ENCODE measurements around the gene COX20. TPM values are rescaled to one million over a fixed set of nuclear protein-coding genes. Genes with fewer than 3 reads are reported as not detected.
A peak's percentile ranks its signal among the peaks of the same experiment; 100 is the strongest.

Gene COX20
- polyA plus RNA-seq, 2 of the 4 experiments (the other 2 are of a cell fraction) = 65.4 to 74.6 TPM

- CTCF ChIA-PET = interaction anchor here (1.0 to 3.3 kb wide), 3 partner anchors 12 to 192 kb away, joined by 3 to 14 read pairs (median 3); no protein-coding TSS in a partner anchor
- no peaks in the 10 kb centered on the region for H3K9me3 ChIP-seq
- peaks cover 16% of the 10 kb centered on the region; the same call in 2 of the 3 replicates for H3K4me1 ChIP-seq
- H3K4me2 ChIP-seq = no peak overlapping the region
- TF ChIP-seq CBX8 (IDR thresholded peaks at IDR 0.05) (no peak), POLR2AphosphoS2 (conservative IDR thresholded peaks at IDR 0.05; ENCODE audit: low read length) (peak; percentile 38; the same call in 1 of the 2 replicates)
- no peak for DNase-seq (ENCODE audit: low read depth in 1 of 2, low spot score in 1 of 2)
- POLR2A ChIA-PET = interaction anchor here (1.0 to 1.8 kb wide), 5 partner anchors 9 to 192 kb away, joined by 3 to 6 read pairs (median 4); partner anchors contain the start of gene COX20
- no peak overlapping the region for H3K4me3 ChIP-seq
- H3K27ac ChIP-seq = no peak overlapping the region
- 84% methylated on average over 3 of the region's 3 CpGs for WGBS (ENCODE audit: missing lambda C conversion rate)
- FAIRE-seq = no peak
- ATAC-seq = peak in 1 of 2 experiments; percentile 3; a peak in 2 of 6 replicates
These were observed 14.8 kb downstream of the COX20 start for GRCh38 chr1:244850099-244850852.

- no peaks in the 10 kb centered on the region for H3K9me3 ChIP-seq
- ATAC-seq (no peak), DNase-seq (ENCODE audit: low read depth in 1 of 2, low spot score in 1 of 2) (no peak), FAIRE-seq (no peak)
- peaks cover 18% of the 10 kb centered on the region; the same call in 2 of the 3 replicates for H3K4me1 ChIP-seq
- no peak overlapping the region for H3K27ac ChIP-seq
- TF ChIP-seq TFCP2L1 (CRISPR knock-in tag; IDR thresholded peaks at IDR 0.05) = 0 out of 2 replicates have a peak, but pooled peaks have one; percentile 73
- TF ChIP-seq ZFP36 (IDR thresholded peaks at IDR 0.05; ENCODE audit: borderline replicate concordance, partially characterized antibody) = no peak
- TF ChIP-seq TP53 (CRISPR knock-in tag; IDR thresholded peaks at IDR 0.05) = 0 out of 2 replicates have a peak, but pooled peaks have one; percentile 67
- H3K4me3 ChIP-seq = no peak overlapping the region
- ChIA-PET POLR2A (interaction anchor here (0.6 to 1.8 kb wide), 5 partner anchors 11 to 191 kb away, joined by 3 to 5 read pairs (median 4); partner anchors contain the start of gene COX20), CTCF (interaction anchor here (1.0 to 3.3 kb wide), 3 partner anchors 10 to 192 kb away, joined by 3 to 14 read pairs (median 3); no protein-coding TSS in a partner anchor)
- 68% methylated on average over 2 of the region's 2 CpGs for WGBS (ENCODE audit: missing lambda C conversion rate)
- no peak overlapping the region for H3K4me2 ChIP-seq
These were observed 15.4 kb downstream of the COX20 start for GRCh38 chr1:244850896-244851295.

GRCh38 chr1:244851546-244852231, 16.2 kb downstream of the COX20 start:
- TF ChIP-seq RAD21 (conservative IDR thresholded peaks at IDR 0.05 in 1 of 2, IDR thresholded peaks at IDR 0.05 in 1 of 2) (no peak), TP53 (CRISPR knock-in tag; IDR thresholded peaks at IDR 0.05) (0 out of 2 replicates have a peak, but pooled peaks have one; percentile 52), RARB (CRISPR knock-in tag; IDR thresholded peaks at IDR 0.05) (peak; percentile 80), SREBF2 (IDR thresholded peaks at IDR 0.05) (no peak), FOSB (CRISPR knock-in tag; IDR thresholded peaks at IDR 0.05) (peak; percentile 28; the same call in 1 of the 2 replicates), GATA3 (IDR thresholded peaks at IDR 0.05; ENCODE audit: borderline replicate concordance) (no peak), ELK1 (IDR thresholded peaks at IDR 0.05; ENCODE audit: low read depth, low read length) (no peak), USF2 (IDR thresholded peaks at IDR 0.05) (no peak), POLR2AphosphoS2 (conservative IDR thresholded peaks at IDR 0.05; ENCODE audit: low read length) (no peak; the same call in none of the 2 replicates), HEYL (CRISPR knock-in tag; IDR thresholded peaks at IDR 0.05) (no peak), CEBPB (IDR thresholded peaks at IDR 0.05) (no peak), TFCP2L1 (CRISPR knock-in tag; IDR thresholded peaks at IDR 0.05) (peak; percentile 67), ZNF302 (CRISPR knock-in tag; IDR thresholded peaks at IDR 0.05) (no peak)
- ChIA-PET CTCF (interaction anchor here (1.0 to 3.3 kb wide), 2 partner anchors 10 to 191 kb away, joined by 3 to 14 read pairs; no protein-coding TSS in a partner anchor), POLR2A (interaction anchor here (0.6 to 1.0 kb wide), 2 partner anchors 16 to 17 kb away, joined by 3 read pairs; no protein-coding TSS in a partner anchor)
- FAIRE-seq (no peak), DNase-seq (ENCODE audit: low read depth in 1 of 2, low spot score in 1 of 2) (no peak), ATAC-seq (no peak)
- no peak overlapping the region for H3K27ac ChIP-seq
- no peak overlapping the region for H3K4me3 ChIP-seq
- H3K9me3 ChIP-seq = no peaks in the 10 kb centered on the region
- H3K4me2 ChIP-seq = no peak overlapping the region
- peaks cover 26% of the 10 kb centered on the region; the same call in 2 of the 3 replicates for H3K4me1 ChIP-seq
- 94% methylated on average over 4 of the region's 4 CpGs for WGBS (ENCODE audit: missing lambda C conversion rate)

All from A549 (cell line).